Measurements from ENCODE around the gene CDK4. TPM values are rescaled to one million over a fixed set of nuclear protein-coding genes. Genes with fewer than 3 reads are reported as not detected.

The CDK4 gene
- total RNA-seq, 4 donors from 2014 or later: 14.7 to 97.4 (median 28.8) TPM

GRCh38 chr12:57793920-57794319 is 41.8 kb upstream of the CDK4 start:
- Histone ChIP-seq H3K4me3 (no peak overlapping the region), H3K36me3 (peaks cover 0 to 84% (median 0%) of the 10 kb centered on the region in 3 donors), H3K27ac (no peak overlapping the region)

GRCh38 chr12:57783861-57784260 is 31.8 kb upstream of the CDK4 start:
- no peak for DNase-seq
- Histone ChIP-seq H3K27ac (no peak overlapping the region), H3K9me3 (no peaks in the 10 kb centered on the region), H3K4me3 (peak overlapping the region in 1 of 4 donors; percentile 98), H3K4me1 (peaks cover 0 to 12% (median 8%) of the 10 kb centered on the region in 4 donors), H3K27me3 (no peaks in the 10 kb centered on the region), H3K36me3 (peaks cover 0 to 36% (median 0%) of the 10 kb centered on the region in 3 donors)
- TF ChIP-seq CTCF (IDR thresholded peaks at IDR 0.05): no peak
- no peak for TF ChIP-seq POLR2A (IDR thresholded peaks at IDR 0.05)

More at GRCh38 chr12:57793920-57794319, 41.8 kb upstream of the CDK4 start:
- Histone ChIP-seq H3K4me1 (no peaks in the 10 kb centered on the region), H3K27me3 (no peaks in the 10 kb centered on the region), H3K9me3 (no peaks in the 10 kb centered on the region)
- no peak for TF ChIP-seq CTCF (IDR thresholded peaks at IDR 0.05)
- no peak for TF ChIP-seq POLR2A (IDR thresholded peaks at IDR 0.05)
- DNase-seq: no peak

- Histone ChIP-seq H3K27me3 (no peaks in the 10 kb centered on the region), H3K36me3 (peaks cover 0 to 32% (median 0%) of the 10 kb centered on the region in 3 donors), H3K27ac (no peak overlapping the region), H3K4me3 (peak overlapping the region; percentile 57 to 98 (median 88)), H3K9me3 (no peaks in the 10 kb centered on the region), H3K4me1 (peaks cover 0 to 12% (median 8%) of the 10 kb centered on the region in 4 donors)
- no peak for DNase-seq
- no peak for TF ChIP-seq POLR2A (IDR thresholded peaks at IDR 0.05)
- no peak for TF ChIP-seq CTCF (IDR thresholded peaks at IDR 0.05)
These were observed 31.3 kb upstream of the CDK4 start for GRCh38 chr12:57783466-57783801.

GRCh38 chr12:57782608-57783465 is 30.7 kb upstream of the CDK4 start, which contains the start of gene TSFM:
Gene TSFM, plus strand, starts transcription at chr12:57782787. Its CDS starts 15 bp downstream, at chr12:57782802.
- TF ChIP-seq POLR2A (IDR thresholded peaks at IDR 0.05) (peak; percentile 47 to 55), CTCF (IDR thresholded peaks at IDR 0.05) (peak; percentile 91 to 99 (median 98))
- Histone ChIP-seq H3K27me3 (no peaks in the 10 kb centered on the region), H3K36me3 (peaks cover 0 to 26% (median 0%) of the 10 kb centered on the region in 3 donors), H3K27ac (peak within 1 kb of the TSS; percentile 58 to 82 (median 70)), H3K4me1 (peaks cover 0 to 12% (median 8%) of the 10 kb centered on the region in 4 donors), H3K9me3 (no peaks in the 10 kb centered on the region), H3K4me3 (peak within 1 kb of the TSS; percentile 57 to 98 (median 88))
- peak; percentile 96 to 98 (median 97) for DNase-seq

DNA sequence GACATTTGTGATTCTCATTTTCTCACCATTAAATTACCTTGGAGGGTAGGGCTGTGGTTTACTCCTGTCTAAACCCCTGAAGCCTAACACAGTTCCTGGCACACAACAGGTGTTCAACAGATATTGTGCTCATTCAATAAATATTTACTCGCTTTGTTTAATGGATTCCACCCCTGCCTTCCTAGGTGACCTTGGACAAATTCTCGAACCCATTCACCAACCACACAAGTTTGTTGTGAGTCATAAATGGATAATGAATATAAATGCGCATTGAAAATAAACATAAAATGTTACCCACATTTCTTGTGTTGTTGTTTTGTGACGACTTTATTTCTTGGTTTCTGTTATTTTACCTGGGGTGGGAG is 30.1 kb upstream of the CDK4 start:
- H3K27ac ChIP-seq: peak overlapping the region in 2 of 4 donors; percentile 66 to 82
- no peaks in the 10 kb centered on the region for H3K9me3 ChIP-seq
- H3K36me3 ChIP-seq: peaks cover 0 to 20% (median 0%) of the 10 kb centered on the region in 3 donors
- no peak for DNase-seq
- peaks cover 0 to 12% (median 8%) of the 10 kb centered on the region in 4 donors for H3K4me1 ChIP-seq
- no peak for TF ChIP-seq CTCF (IDR thresholded peaks at IDR 0.05)
- TF ChIP-seq POLR2A (IDR thresholded peaks at IDR 0.05): no peak
- no peaks in the 10 kb centered on the region for H3K27me3 ChIP-seq
- peak overlapping the region; percentile 57 to 98 (median 88) for H3K4me3 ChIP-seq

Data from Peyer's patch (tissue), 4 donors.